SU-DHL-6 (cell line): Measurements from ENCODE around the gene TNS1.

Experiments used
- CTCF ChIP-seq: fragments of 200-600 bp; sonication (generic); IDR thresholded peaks from one replicate; pipeline ENCODE4 v1.5.1; 2017; ENCODE audit warnings: antibody characterized with exemption, mild to moderate bottlenecking, low read length, moderate library complexity; ENCODE audit not compliant: insufficient read depth, poor library complexity, severe bottlenecking
- EZH2phosphoT487 ChIP-seq: fragments of 200-600 bp; sonication (generic), shearing (Covaris generic); conservative IDR thresholded peaks from 2 replicates; pipeline ENCODE4 v1.6.1; 2018; ENCODE audit warnings: mild to moderate bottlenecking, antibody characterized with exemption, low read length, moderate library complexity, mixed read lengths

- TF ChIP-seq CTCF (no peak), EZH2phosphoT487 (no peak)
Measured at GRCh38 chr2:217935235-217935879, 67.4 kb downstream of the TNS1 start.
